Body of pancreas (tissue), 4 donors: ENCODE measurements around the gene SCAP.

Source experiments
- CTCF ChIP-seq, 7 experiments: fragments of 450-650 bp in 4 of 7; fragments of 200-600 bp in 3 of 7; sonication (generic) in 3 of 7; IDR thresholded peaks; one replicate each; pipeline ENCODE4 v1.5.1; 2016 to 2019; ENCODE audit warnings: antibody characterized with exemption in 7 of 7
- POLR2A ChIP-seq, 3 donors: fragments of 450-650 bp; IDR thresholded peaks; one replicate each; pipeline ENCODE4 v1.6.1; 2016; ENCODE audit warnings: antibody characterized with exemption in 3 of 3, mild to moderate bottlenecking in 2 of 3

GRCh38 chr3:47399016-47399415 is 76.7 kb downstream of the SCAP start:
- TF ChIP-seq CTCF (IDR thresholded peaks at IDR 0.05) (no peak), POLR2A (IDR thresholded peaks at IDR 0.05) (no peak)
